Thymus (tissue), 11 donors: Measurements from ENCODE around the gene CFDP1. TPM values are rescaled to one million over a fixed set of nuclear protein-coding genes. Genes with fewer than 3 reads are reported as not detected.

Experiments
- DNase-seq, 9 donors: peaks; one replicate each; pipeline ENCODE4 v3.0.0-alpha.2; 2013; ENCODE audit warnings: low spot score in 9 of 9, low read depth in 6 of 9, missing footprints in 1 of 9
- H3K27ac ChIP-seq, 2 donors: one replicate each; pipeline ENCODE4 v1.5.1; 2013; ENCODE audit warnings: control low read depth in 1 of 2, low read depth in 1 of 2, low read length in 1 of 2, mild to moderate bottlenecking in 1 of 2, moderate library complexity in 1 of 2
- H3K27me3 ChIP-seq, 2 donors: one replicate each; pipeline ENCODE4 v1.5.1; 2013; ENCODE audit warnings: low read length in 1 of 2; ENCODE audit not compliant: control insufficient read depth in 2 of 2, insufficient read depth in 1 of 2
- H3K36me3 ChIP-seq, 2 donors: one replicate each; pipeline ENCODE4 v1.5.1; 2013; ENCODE audit warnings: low read length in 1 of 2, mild to moderate bottlenecking in 1 of 2, moderate library complexity in 1 of 2; ENCODE audit not compliant: control insufficient read depth in 2 of 2, insufficient read depth in 2 of 2
- H3K4me1 ChIP-seq, 2 donors: one replicate each; pipeline ENCODE4 v1.5.1; 2013; ENCODE audit warnings: low read length in 2 of 2; ENCODE audit not compliant: control insufficient read depth in 2 of 2, insufficient read depth in 2 of 2
- H3K4me3 ChIP-seq, 2 donors: one replicate each; pipeline ENCODE4 v1.5.1; 2013; ENCODE audit warnings: low read length in 2 of 2, control low read depth in 1 of 2, mild to moderate bottlenecking in 1 of 2
- H3K9me3 ChIP-seq, 2 donors: one replicate each; pipeline ENCODE4 v1.5.1; 2013; ENCODE audit warnings: low read length in 1 of 2, mild to moderate bottlenecking in 1 of 2; ENCODE audit not compliant: control insufficient read depth in 2 of 2, insufficient read depth in 1 of 2
- WGBS: extraction: QIAGEN DNeasy Blood & Tissue Kit; methylation state at CpG from one replicate; pipeline ENCODE4 v1.1.7; 2013; 5-methylcytosine and 5-hydroxymethylcytosine counted together
- polyA plus RNA-seq: library from polyadenylated mRNA; stranded (reverse); fragments of 200-250 nt; gene quantifications from one replicate; pipeline ENCODE4 v1.2.3, GENCODE V29; 2013
- total RNA-seq: library from RNA; stranded (reverse); fragments of 120-200 nt; gene quantifications from one replicate; pipeline ENCODE4 v1.2.4, GENCODE V29; 2013
- donor health status: healthy.

CFDP1 gene
- total and polyA plus RNA-seq, 2 donors: 78.3 to 78.5 TPM

DNA sequence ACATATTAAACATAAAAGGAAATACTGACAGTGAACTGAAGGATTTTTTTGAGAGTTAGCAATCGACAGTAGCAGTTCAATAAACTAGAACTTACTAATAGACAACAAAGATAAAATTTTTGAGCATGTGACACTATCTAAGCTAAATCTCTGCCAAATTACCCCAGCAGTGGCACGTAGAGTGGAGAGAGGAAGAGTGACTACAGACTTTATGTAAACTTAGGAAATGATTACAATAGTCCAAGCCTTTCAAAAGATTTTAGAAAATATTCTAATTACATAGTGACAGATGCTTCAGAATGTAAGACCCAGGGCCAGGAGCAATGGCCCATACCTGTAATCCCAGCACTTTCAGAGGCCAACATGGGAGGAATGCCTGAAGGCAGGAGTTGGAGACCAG, 52.4 kb downstream of the CFDP1 start:
- Histone ChIP-seq H3K27me3 (peaks cover 0 to 3% of the 10 kb centered on the region in 2 donors), H3K36me3 (peaks cover 4% of the 10 kb centered on the region in 2 donors), H3K4me1 (peaks cover 9 to 15% of the 10 kb centered on the region in 2 donors), H3K9me3 (no peaks in the 10 kb centered on the region), H3K4me3 (no peak overlapping the region), H3K27ac (no peak overlapping the region)
- 43% methylated on average over 2 of the region's 2 CpGs for WGBS
- peak in 1 of 9 donors; percentile 21 for DNase-seq

DNA sequence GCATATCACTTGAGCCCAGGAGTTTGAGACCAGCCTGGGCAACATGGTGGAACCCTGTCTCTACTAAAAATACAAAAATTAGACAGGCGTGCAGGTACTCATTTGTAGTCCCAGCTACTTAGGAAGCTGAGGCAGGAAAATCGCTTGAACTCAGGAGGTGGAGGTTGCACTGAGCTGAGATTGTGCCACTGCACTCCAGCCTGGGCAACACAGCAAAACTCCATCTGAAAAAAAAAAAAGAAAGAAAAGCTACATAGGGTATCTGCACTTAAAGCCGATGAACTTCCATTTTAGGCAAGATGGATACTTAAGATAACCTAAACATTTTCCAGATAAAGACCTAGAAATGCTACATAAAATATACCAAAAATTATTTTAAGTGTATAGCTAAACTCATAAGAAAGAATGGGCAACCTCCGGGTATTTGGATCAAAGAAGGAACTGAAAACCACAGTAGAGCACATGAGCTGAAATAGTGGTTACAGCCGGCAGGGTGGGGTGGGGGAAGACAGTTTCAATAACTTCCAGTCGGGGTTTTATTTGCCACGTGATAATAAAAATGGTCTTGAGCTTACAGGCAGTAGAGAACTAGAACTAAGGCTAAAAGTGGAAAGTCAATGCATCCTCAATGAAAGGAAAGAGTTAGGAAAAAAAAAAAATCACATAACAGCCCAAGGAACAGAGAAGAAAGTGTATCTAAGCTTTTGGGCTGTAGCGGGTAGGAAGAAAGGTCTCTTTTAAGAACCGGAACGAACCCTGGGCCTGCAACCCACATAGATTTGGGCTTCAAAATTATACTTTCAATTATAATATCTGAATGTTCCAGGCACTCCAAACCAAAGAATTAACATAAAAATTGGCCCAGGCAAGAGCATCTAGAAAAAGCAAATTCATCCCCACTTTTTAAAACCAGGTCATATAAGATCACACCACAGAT, 53.1 kb downstream of the CFDP1 start:
- peaks cover 9 to 15% of the 10 kb centered on the region in 2 donors for H3K4me1 ChIP-seq
- WGBS: 30% methylated on average over 10 of the region's 10 CpGs
- H3K27me3 ChIP-seq: peaks cover 0 to 3% of the 10 kb centered on the region in 2 donors

DNA sequence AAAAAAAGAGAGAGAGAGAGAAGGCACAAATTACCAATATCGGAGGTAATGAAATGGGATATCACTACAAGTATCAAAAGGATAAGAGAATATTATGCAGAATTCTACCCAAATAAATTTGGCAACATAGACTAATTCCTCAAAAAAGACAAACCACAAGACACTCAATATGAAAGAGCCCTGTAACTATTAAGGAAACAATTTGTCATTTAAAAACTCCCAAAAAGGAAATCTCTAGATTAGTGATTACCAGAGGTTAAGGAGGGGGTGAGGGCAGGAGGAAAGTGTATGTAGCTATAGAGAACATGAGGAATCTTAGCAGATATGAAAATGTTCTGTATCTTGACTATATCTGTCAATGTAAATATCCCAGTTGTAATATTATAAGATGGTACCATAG, 54.0 kb downstream of the CFDP1 start:
- H3K9me3 ChIP-seq: no peaks in the 10 kb centered on the region
- WGBS: 100% methylated on average over 1 of the region's 1 CpG
- H3K27ac ChIP-seq: no peak overlapping the region
- H3K4me3 ChIP-seq: no peak overlapping the region
- peaks cover 9 to 15% of the 10 kb centered on the region in 2 donors for H3K4me1 ChIP-seq
- DNase-seq: no peak
- peaks cover 4% of the 10 kb centered on the region in 2 donors for H3K36me3 ChIP-seq
- H3K27me3 ChIP-seq: peaks cover 0 to 3% of the 10 kb centered on the region in 2 donors

More for the DNA sequence above, 53.1 kb downstream of the CFDP1 start:
- no peak overlapping the region for H3K27ac ChIP-seq
- H3K9me3 ChIP-seq: no peaks in the 10 kb centered on the region
- H3K36me3 ChIP-seq: peaks cover 4% of the 10 kb centered on the region in 2 donors
- H3K4me3 ChIP-seq: no peak overlapping the region
- peak in 8 of 9 donors; percentile 20 to 79 (median 47) for DNase-seq

DNA sequence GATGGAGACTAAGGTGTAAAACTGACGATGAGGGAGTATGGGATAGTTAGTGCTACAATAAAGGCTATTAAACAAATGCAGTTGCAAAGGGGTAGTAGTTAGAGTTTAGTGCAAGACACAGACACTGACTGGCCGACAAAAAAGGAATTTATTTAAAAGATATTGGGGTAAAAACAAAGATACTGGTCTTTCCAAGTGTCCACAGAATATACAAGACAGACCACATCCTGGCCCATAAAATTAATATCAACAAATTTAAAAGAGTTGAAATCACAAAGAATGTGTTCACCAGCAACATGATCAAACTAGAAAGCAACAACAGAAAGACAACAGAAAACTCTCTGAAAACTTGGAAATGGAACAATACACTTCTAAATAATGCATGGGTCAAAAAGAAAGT, 54.7 kb downstream of the CFDP1 start:
- Histone ChIP-seq H3K27me3 (peaks cover 0 to 3% of the 10 kb centered on the region in 2 donors), H3K4me1 (peaks cover 9 to 15% of the 10 kb centered on the region in 2 donors), H3K36me3 (peaks cover 4 to 8% of the 10 kb centered on the region in 2 donors), H3K9me3 (no peaks in the 10 kb centered on the region), H3K4me3 (no peak overlapping the region), H3K27ac (no peak overlapping the region)
- 96% methylated on average over 2 of the region's 2 CpGs for WGBS
- DNase-seq: no peak

DNA sequence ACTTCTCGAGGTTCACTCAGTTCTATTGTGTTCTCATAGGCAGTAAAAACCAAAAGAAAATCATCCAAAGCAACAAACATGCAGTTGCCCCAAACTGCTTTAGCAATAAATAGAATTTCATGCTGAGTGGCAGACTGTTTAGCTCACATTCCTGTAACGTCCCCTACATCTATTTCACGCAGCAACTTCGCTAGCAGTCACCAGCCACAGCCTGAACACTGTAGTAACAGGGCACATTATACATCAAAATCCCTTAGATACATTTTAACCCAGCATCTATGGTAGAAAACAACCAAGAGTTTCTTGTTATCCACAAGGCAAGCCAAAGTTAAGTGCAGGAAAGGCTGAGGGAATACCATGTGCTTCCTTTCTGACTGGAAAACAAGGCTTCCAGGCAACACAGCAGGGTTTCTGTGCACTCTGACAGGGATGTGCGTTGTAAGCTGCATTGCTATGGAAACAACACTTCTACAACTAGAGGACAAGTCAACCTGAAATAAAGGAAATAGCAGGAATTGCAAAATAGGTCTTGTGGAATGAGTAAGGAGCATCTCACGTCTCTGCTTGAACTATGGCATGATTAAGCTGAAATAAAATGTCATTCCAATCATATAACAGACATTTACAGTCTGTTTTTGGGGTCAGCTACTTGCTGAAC, 55.4 kb downstream of the CFDP1 start:
- 81% methylated on average over 6 of the region's 6 CpGs for WGBS

DNA sequence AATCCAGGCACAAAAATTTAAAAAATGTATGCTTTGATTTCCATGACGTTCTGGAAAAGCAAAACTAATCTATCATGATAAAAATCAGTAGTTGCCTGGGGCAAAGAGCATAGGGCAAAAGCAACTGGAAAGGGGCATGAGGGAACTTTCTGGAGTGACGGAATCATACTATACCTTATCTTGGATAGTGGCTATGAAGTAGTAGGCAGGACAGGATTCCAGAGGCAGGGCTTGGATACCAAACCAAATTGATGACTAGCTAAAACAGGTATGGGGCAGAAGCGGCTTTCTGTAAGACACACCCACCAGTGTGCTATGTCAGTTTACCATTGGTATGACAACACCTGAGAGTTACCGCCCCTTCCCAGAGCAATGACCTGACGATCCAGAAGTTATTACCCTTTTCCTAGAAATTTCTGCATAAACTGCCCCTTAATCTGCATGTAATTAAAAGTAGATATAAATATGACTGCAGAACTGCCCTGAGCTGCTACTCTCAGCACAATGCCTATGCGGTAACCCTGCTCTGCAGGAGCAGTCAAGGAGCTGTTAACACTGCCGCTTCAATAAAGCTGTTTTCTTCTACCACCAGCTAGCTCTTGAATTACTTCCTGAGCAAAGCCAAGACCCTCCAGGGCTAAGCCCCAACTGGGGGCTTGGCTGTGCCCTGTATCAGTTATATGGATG, 56.7 kb downstream of the CFDP1 start:
- 99% methylated on average over 7 of the region's 7 CpGs for WGBS

More for the DNA sequence above, 55.4 kb downstream of the CFDP1 start:
- Histone ChIP-seq H3K4me3 (no peak overlapping the region), H3K27ac (peak overlapping the region in 1 of 2 donors; percentile 60), H3K27me3 (peaks cover 0 to 3% of the 10 kb centered on the region in 2 donors), H3K36me3 (peaks cover 4 to 8% of the 10 kb centered on the region in 2 donors), H3K9me3 (no peaks in the 10 kb centered on the region), H3K4me1 (peaks cover 9 to 15% of the 10 kb centered on the region in 2 donors)
- peak in 1 of 9 donors; percentile 10 for DNase-seq

DNA sequence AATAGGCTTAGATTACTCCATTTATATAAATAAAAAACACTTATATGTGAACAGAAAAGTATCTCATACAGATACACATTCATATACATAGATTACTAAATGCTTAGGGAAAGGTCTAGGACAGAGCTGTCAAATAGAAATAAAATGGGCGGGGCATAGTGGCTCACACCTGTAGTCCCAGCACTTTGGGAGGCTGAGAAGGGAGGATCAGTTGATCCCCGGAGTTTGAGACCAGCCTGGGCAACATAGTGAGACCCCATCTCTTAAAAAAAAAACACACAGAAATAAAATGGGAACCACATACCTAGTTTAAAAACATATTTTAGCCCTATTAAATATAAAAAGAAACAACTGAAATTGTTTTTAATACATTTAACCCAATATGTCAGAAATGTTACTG, 58.9 kb downstream of the CFDP1 start:
- H3K27me3 ChIP-seq: peaks cover 0 to 3% of the 10 kb centered on the region in 2 donors
- H3K9me3 ChIP-seq: no peaks in the 10 kb centered on the region
- no peaks in the 10 kb centered on the region for H3K4me1 ChIP-seq
- 97% methylated on average over 2 of the region's 2 CpGs for WGBS
- no peak overlapping the region for H3K4me3 ChIP-seq
- DNase-seq: no peak
- H3K36me3 ChIP-seq: peaks cover 4 to 8% of the 10 kb centered on the region in 2 donors
- H3K27ac ChIP-seq: no peak overlapping the region

More for the DNA sequence above, 56.7 kb downstream of the CFDP1 start:
- Histone ChIP-seq H3K9me3 (no peaks in the 10 kb centered on the region), H3K4me1 (peaks cover 9 to 15% of the 10 kb centered on the region in 2 donors), H3K27me3 (peaks cover 0 to 3% of the 10 kb centered on the region in 2 donors), H3K36me3 (peaks cover 4 to 8% of the 10 kb centered on the region in 2 donors), H3K27ac (no peak overlapping the region), H3K4me3 (no peak overlapping the region)
- DNase-seq: no peak

DNA sequence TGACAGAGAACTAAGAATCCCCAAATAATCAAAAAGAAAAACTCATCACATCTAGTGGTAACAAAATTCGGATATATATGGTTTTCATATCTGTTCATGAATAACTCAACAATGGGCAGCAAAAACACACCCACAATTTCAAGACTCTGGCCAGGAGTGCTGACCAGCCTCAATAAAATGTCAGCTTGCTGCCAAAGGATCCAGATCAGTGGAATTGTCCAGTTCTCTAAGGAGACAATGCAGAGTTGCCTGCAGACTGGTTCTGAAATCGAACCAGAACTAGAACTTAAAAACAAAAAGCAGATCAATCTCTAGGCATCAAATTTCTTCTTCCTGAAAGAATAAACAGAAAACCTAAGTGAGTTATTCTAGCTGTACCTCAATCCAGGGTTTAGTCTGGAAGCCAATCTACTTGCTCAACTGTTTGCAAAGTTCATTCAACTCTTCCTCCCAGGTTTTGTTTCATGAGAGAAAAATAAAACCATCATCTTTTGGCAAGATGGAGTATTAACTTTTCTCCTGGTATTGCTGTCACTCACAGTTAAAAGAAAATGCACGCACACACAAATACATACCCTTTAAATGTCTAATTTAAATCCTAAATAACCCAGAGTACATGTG, 61.0 kb downstream of the CFDP1 start:
- Histone ChIP-seq H3K4me1 (no peaks in the 10 kb centered on the region), H3K36me3 (peaks cover 0 to 3% of the 10 kb centered on the region in 2 donors), H3K9me3 (no peaks in the 10 kb centered on the region), H3K27me3 (no peaks in the 10 kb centered on the region), H3K4me3 (no peak overlapping the region), H3K27ac (no peak overlapping the region)
- DNase-seq: no peak
- WGBS: 93% methylated on average over 3 of the region's 3 CpGs
